Effector CD4-positive, alpha-beta T cell (primary cell): ENCODE results near the gene PAQR7.

Source experiments
- DNase-seq: peaks from one replicate; pipeline ENCODE4 v3.0.0-alpha.2; 2020
- total RNA-seq: gene quantifications from one replicate; lab custom pipeline; 2026; lab: John Stamatoyannopoulos, UW

The PAQR7 gene
- 3.0 reads per million, percentile 10 among the genes with 10 or more reads in this experiment for total RNA-seq

- DNase-seq: peak; percentile 44
These were observed at the start of gene PAQR7 for GRCh38 chr1:25875154-25875855. PAQR7 (minus strand) TSS chr1:25875708; CDS start chr1:25863839, 11,869 bp downstream.

GRCh38 chr1:25924454-25924853 lies 48.9 kb upstream of the PAQR7 start:
- DNase-seq: no peak

GRCh38 chr1:25922971-25923552 lies 47.6 kb upstream of the PAQR7 start:
- no peak for DNase-seq

- peak; percentile 7 for DNase-seq
These were observed 46.8 kb upstream of the PAQR7 start for GRCh38 chr1:25922056-25922970.

GRCh38 chr1:25918615-25919014 lies 43.1 kb upstream of the PAQR7 start:
- DNase-seq: no peak

GRCh38 chr1:25917996-25918395 lies 42.5 kb upstream of the PAQR7 start:
- no peak for DNase-seq

- DNase-seq: no peak
These were observed 41.0 kb upstream of the PAQR7 start for GRCh38 chr1:25916460-25916859.

GRCh38 chr1:25914074-25914995 lies 38.8 kb upstream of the PAQR7 start:
- DNase-seq: no peak

GRCh38 chr1:25913206-25913605 lies 37.7 kb upstream of the PAQR7 start:
- no peak for DNase-seq

- no peak for DNase-seq
These were observed 36.7 kb upstream of the PAQR7 start for GRCh38 chr1:25912076-25912831.

- DNase-seq: no peak
These were observed 35.7 kb upstream of the PAQR7 start for GRCh38 chr1:25911162-25911561.

- no peak for DNase-seq
These were observed 33.5 kb upstream of the PAQR7 start for GRCh38 chr1:25909040-25909439.

GRCh38 chr1:25908161-25908560 lies 32.7 kb upstream of the PAQR7 start:
- DNase-seq: no peak

GRCh38 chr1:25907601-25908000 lies 32.1 kb upstream of the PAQR7 start:
- DNase-seq: no peak

GRCh38 chr1:25906644-25907300 lies 31.3 kb upstream of the PAQR7 start:
- peak; percentile 29 for DNase-seq

- DNase-seq: peak; percentile 86
These were observed 30.5 kb upstream of the PAQR7 start, which contains the start of gene STMN1 for GRCh38 chr1:25905680-25906643. STMN1 (minus strand) TSS chr1:25906419; CDS start chr1:25904676, 1,743 bp downstream.

GRCh38 chr1:25904943-25905679 lies 29.6 kb upstream of the PAQR7 start:
- peak; percentile 85 for DNase-seq

GRCh38 chr1:25903986-25904385 lies 28.5 kb upstream of the PAQR7 start:
- no peak for DNase-seq

GRCh38 chr1:25902462-25902861 lies 27.0 kb upstream of the PAQR7 start:
- no peak for DNase-seq
